Measurements from ENCODE around the gene MCC.

- TF ChIP-seq CTCF (IDR thresholded peaks at IDR 0.05; ENCODE audit: low read depth, low read length, missing input control) (no peak), SP1 (IDR thresholded peaks at IDR 0.05) (no peak), RAD21 (IDR thresholded peaks at IDR 0.05) (no peak), REST (IDR thresholded peaks at IDR 0.05) (no peak), YY1 (IDR thresholded peaks at IDR 0.05) (no peak)
Observed at GRCh38 chr5:113058269-113058668, 430.0 kb downstream of the MCC start.

Measured in liver (tissue), 3 donors.